Ascending aorta (tissue), 2 donors: ENCODE results near the gene PCID2. TPM values are rescaled to one million over a fixed set of nuclear protein-coding genes. Genes with fewer than 3 reads are reported as not detected.

Experiments used
- DNase-seq, 2 donors: peaks; one replicate each; pipeline ENCODE4 v3.0.0-alpha.2; 2019; ENCODE audit warnings: low spot score in 2 of 2
- H3K27ac ChIP-seq, 2 donors: fragments of 200-600 bp; sonication (generic); one replicate each; pipeline ENCODE4 v1.5.1; 2016 to 2017; ENCODE audit warnings: mild to moderate bottlenecking in 1 of 2
- H3K27me3 ChIP-seq: fragments of 200-600 bp; sonication (generic); one replicate; pipeline ENCODE4 v1.5.1; 2017
- H3K36me3 ChIP-seq, 2 donors: fragments of 200-600 bp; sonication (generic); one replicate each; pipeline ENCODE4 v1.5.1; 2016
- H3K4me1 ChIP-seq, 2 donors: fragments of 200-600 bp; sonication (generic); one replicate each; pipeline ENCODE4 v1.5.1; 2016 to 2017; ENCODE audit warnings: mild to moderate bottlenecking in 1 of 2
- H3K4me3 ChIP-seq, 2 donors: fragments of 200-600 bp; sonication (generic); one replicate each; pipeline ENCODE4 v1.5.1; 2016 to 2017; ENCODE audit warnings: mild to moderate bottlenecking in 1 of 2
- H3K9me3 ChIP-seq, 2 donors: fragments of 200-600 bp; sonication (generic); one replicate each; pipeline ENCODE4 v1.5.1; 2016
- CTCF ChIP-seq, 3 experiments: fragments of 200-600 bp in 2 of 3; fragments of 450-650 bp in 1 of 3; sonication (generic) in 2 of 3; IDR thresholded peaks; one replicate each; pipeline ENCODE4 v1.5.1; 2016 to 2019; ENCODE audit warnings: antibody characterized with exemption in 3 of 3, mild to moderate bottlenecking in 1 of 3, moderate library complexity in 1 of 3
- intact Hi-C: fragments of 100-400 bp; cut with DNase I; formaldehyde crosslinking; loops from one replicate; pipeline ENCODE4 v1.15.1; 2023
- total RNA-seq: library from RNA; depleted of rRNA; stranded (reverse); fragments of >200 nt; gene quantifications from one replicate; pipeline ENCODE4 v1.1.0, GENCODE V29; 2016

PCID2 gene
- total RNA-seq, 1 donor from 2014 or later: 50.8 TPM

GRCh38 chr13:113186061-113186900, 22.2 kb downstream of the PCID2 start:
- no peak for TF ChIP-seq CTCF (IDR thresholded peaks at IDR 0.05)
- DNase-seq: no peak
- H3K4me1 ChIP-seq: no peaks in the 10 kb centered on the region
- H3K27me3 ChIP-seq: no peaks in the 10 kb centered on the region
- H3K9me3 ChIP-seq: no peaks in the 10 kb centered on the region
- intact Hi-C loops: no loop called here
- peaks cover 40 to 67% of the 10 kb centered on the region in 2 donors for H3K36me3 ChIP-seq
- H3K4me3 ChIP-seq: no peak overlapping the region
- H3K27ac ChIP-seq: peak overlapping the region in 1 of 2 donors; percentile 8

- no peak for DNase-seq
- Histone ChIP-seq H3K9me3 (no peaks in the 10 kb centered on the region), H3K36me3 (peaks cover 52 to 68% of the 10 kb centered on the region in 2 donors), H3K4me1 (no peaks in the 10 kb centered on the region), H3K4me3 (no peak overlapping the region), H3K27me3 (no peaks in the 10 kb centered on the region), H3K27ac (no peak overlapping the region)
- intact Hi-C loops: no loop called here
- TF ChIP-seq CTCF (IDR thresholded peaks at IDR 0.05): no peak
These were observed 23.7 kb downstream of the PCID2 start for GRCh38 chr13:113184568-113185440.

GRCh38 chr13:113183450-113184129, 24.9 kb downstream of the PCID2 start:
- Histone ChIP-seq H3K27me3 (no peaks in the 10 kb centered on the region), H3K27ac (no peak overlapping the region), H3K9me3 (no peaks in the 10 kb centered on the region), H3K4me3 (no peak overlapping the region), H3K36me3 (peaks cover 55 to 70% of the 10 kb centered on the region in 2 donors), H3K4me1 (no peaks in the 10 kb centered on the region)
- intact Hi-C loops: no loop called here
- no peak for TF ChIP-seq CTCF (IDR thresholded peaks at IDR 0.05)
- DNase-seq: no peak

- no peak for TF ChIP-seq CTCF (IDR thresholded peaks at IDR 0.05)
- H3K36me3 ChIP-seq: peaks cover 70 to 78% of the 10 kb centered on the region in 2 donors
- no peaks in the 10 kb centered on the region for H3K27me3 ChIP-seq
- DNase-seq: no peak
- no peak overlapping the region for H3K27ac ChIP-seq
- no peaks in the 10 kb centered on the region for H3K4me1 ChIP-seq
- H3K4me3 ChIP-seq: no peak overlapping the region
- intact Hi-C loops: no loop called here
- H3K9me3 ChIP-seq: no peaks in the 10 kb centered on the region
These were observed 26.4 kb downstream of the PCID2 start for GRCh38 chr13:113182046-113182445.

GRCh38 chr13:113179374-113180230, 28.9 kb downstream of the PCID2 start:
- H3K4me1 ChIP-seq: no peaks in the 10 kb centered on the region
- peaks cover 78 to 94% of the 10 kb centered on the region in 2 donors for H3K36me3 ChIP-seq
- no peaks in the 10 kb centered on the region for H3K27me3 ChIP-seq
- no peaks in the 10 kb centered on the region for H3K9me3 ChIP-seq
- intact Hi-C loops: no loop called here
- H3K27ac ChIP-seq: no peak overlapping the region
- H3K4me3 ChIP-seq: no peak overlapping the region
- no peak for DNase-seq
- no peak for TF ChIP-seq CTCF (IDR thresholded peaks at IDR 0.05)
